Vagina (tissue), 2 donors: Measurements from ENCODE around the gene DNM3.

Source experiments
- POLR2A ChIP-seq, 2 donors: fragments of 450-650 bp; IDR thresholded peaks; one replicate each; pipeline ENCODE4 v1.6.1; 2017; ENCODE audit warnings: antibody characterized with exemption in 2 of 2, mild to moderate bottlenecking in 2 of 2, moderate library complexity in 2 of 2
- POLR2AphosphoS5 ChIP-seq, 2 donors: sonication (generic); formaldehyde crosslinking; IDR thresholded peaks; one replicate each; pipeline ENCODE4 v1.9.0; 2017; ENCODE audit warnings: antibody characterized with exemption in 2 of 2, mild to moderate bottlenecking in 2 of 2, low read depth in 1 of 2; ENCODE audit not compliant: insufficient read depth in 1 of 2
- TF ChIP-seq, protein P1 (sequence below), 3 experiments: fragments of 450-650 bp in 2 of 3; fragments of 200-600 bp in 1 of 3; sonication (generic) in 1 of 3; IDR thresholded peaks; one replicate each; pipeline ENCODE4 v1.5.1; 2017 to 2019; ENCODE audit warnings: antibody characterized with exemption in 3 of 3, mild to moderate bottlenecking in 2 of 3, moderate library complexity in 2 of 3

DNA sequence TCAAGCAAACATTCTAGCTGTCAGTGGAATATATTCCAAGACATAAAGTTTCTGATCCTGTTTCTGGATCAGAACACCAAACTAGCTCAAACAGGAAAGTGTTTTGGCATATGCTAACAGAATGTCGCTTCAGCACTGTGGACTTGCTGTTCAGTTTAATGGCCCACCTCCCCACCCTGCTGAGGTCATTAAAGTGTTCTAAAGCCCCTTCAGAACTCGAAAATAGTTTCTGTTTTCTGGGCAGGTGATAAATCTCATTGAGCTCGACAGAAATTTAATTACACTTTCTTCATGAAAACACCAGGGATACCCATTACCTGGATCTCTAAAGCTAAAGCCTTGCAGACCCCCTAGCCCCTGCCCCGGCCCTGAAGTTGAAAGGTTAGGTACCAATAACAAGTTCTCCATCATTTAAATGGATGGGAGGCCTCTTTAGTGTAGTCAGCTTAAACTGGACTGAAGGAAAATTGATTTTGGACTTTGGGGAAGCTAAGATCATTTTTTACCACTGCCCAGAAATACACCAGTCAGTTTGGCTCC is 575.3 kb downstream of the DNM3 start:
- TF ChIP-seq, protein P1, sequence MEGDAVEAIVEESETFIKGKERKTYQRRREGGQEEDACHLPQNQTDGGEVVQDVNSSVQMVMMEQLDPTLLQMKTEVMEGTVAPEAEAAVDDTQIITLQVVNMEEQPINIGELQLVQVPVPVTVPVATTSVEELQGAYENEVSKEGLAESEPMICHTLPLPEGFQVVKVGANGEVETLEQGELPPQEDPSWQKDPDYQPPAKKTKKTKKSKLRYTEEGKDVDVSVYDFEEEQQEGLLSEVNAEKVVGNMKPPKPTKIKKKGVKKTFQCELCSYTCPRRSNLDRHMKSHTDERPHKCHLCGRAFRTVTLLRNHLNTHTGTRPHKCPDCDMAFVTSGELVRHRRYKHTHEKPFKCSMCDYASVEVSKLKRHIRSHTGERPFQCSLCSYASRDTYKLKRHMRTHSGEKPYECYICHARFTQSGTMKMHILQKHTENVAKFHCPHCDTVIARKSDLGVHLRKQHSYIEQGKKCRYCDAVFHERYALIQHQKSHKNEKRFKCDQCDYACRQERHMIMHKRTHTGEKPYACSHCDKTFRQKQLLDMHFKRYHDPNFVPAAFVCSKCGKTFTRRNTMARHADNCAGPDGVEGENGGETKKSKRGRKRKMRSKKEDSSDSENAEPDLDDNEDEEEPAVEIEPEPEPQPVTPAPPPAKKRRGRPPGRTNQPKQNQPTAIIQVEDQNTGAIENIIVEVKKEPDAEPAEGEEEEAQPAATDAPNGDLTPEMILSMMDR (IDR thresholded peaks at IDR 0.05): no peak
- TF ChIP-seq POLR2A (IDR thresholded peaks at IDR 0.05) (no peak), POLR2AphosphoS5 (IDR thresholded peaks at IDR 0.05; ENCODE audit: insufficient read depth in 1 of 2, low read depth in 1 of 2) (no peak)
